ENCODE results near the gene TMEM158.

Gene TMEM158

GRCh38 chr3:45226206-45226915 lies at the start of gene TMEM158:
TMEM158 (minus strand) TSS chr3:45226287; CDS start chr3:45226027, 260 bp downstream.
- peak; percentile 67 to 74 for DNase-seq (ENCODE audit: low read depth in 2 of 2)

GRCh38 chr3:45275006-45275704 lies 49.1 kb upstream of the TMEM158 start:
- no peak for DNase-seq (ENCODE audit: low read depth in 2 of 2)

GRCh38 chr3:45273681-45274515 lies 47.8 kb upstream of the TMEM158 start:
- DNase-seq (ENCODE audit: low read depth in 2 of 2): no peak

GRCh38 chr3:45272828-45273470 lies 46.9 kb upstream of the TMEM158 start:
- DNase-seq (ENCODE audit: low read depth in 2 of 2): no peak

GRCh38 chr3:45272032-45272810 lies 46.1 kb upstream of the TMEM158 start:
- DNase-seq (ENCODE audit: low read depth in 2 of 2): no peak

- DNase-seq (ENCODE audit: low read depth in 2 of 2): no peak
These were observed 43.9 kb upstream of the TMEM158 start for GRCh38 chr3:45269952-45270351.

- DNase-seq (ENCODE audit: low read depth in 2 of 2): no peak
These were observed 41.0 kb upstream of the TMEM158 start for GRCh38 chr3:45267097-45267496.

GRCh38 chr3:45261333-45262110 lies 35.4 kb upstream of the TMEM158 start:
- DNase-seq (ENCODE audit: low read depth in 2 of 2): no peak

- DNase-seq (ENCODE audit: low read depth in 2 of 2): no peak
These were observed 33.0 kb upstream of the TMEM158 start for GRCh38 chr3:45259133-45259532.

- DNase-seq (ENCODE audit: low read depth in 2 of 2): no peak
These were observed 32.2 kb upstream of the TMEM158 start for GRCh38 chr3:45258317-45258716.

- no peak for DNase-seq (ENCODE audit: low read depth in 2 of 2)
These were observed 27.2 kb upstream of the TMEM158 start for GRCh38 chr3:45253316-45253715.

GRCh38 chr3:45252826-45253225 lies 26.7 kb upstream of the TMEM158 start:
- no peak for DNase-seq (ENCODE audit: low read depth in 2 of 2)

GRCh38 chr3:45249391-45249790 lies 23.3 kb upstream of the TMEM158 start:
- no peak for DNase-seq (ENCODE audit: low read depth in 2 of 2)

GRCh38 chr3:45246241-45246640 lies 20.2 kb upstream of the TMEM158 start:
- no peak for DNase-seq (ENCODE audit: low read depth in 2 of 2)

GRCh38 chr3:45244356-45244755 lies 18.3 kb upstream of the TMEM158 start:
- DNase-seq (ENCODE audit: low read depth in 2 of 2): no peak

GRCh38 chr3:45241206-45241605 lies 15.1 kb upstream of the TMEM158 start:
- no peak for DNase-seq (ENCODE audit: low read depth in 2 of 2)

GRCh38 chr3:45240292-45240691 lies 14.2 kb upstream of the TMEM158 start:
- no peak for DNase-seq (ENCODE audit: low read depth in 2 of 2)

GRCh38 chr3:45239254-45239653 lies 13.2 kb upstream of the TMEM158 start:
- no peak for DNase-seq (ENCODE audit: low read depth in 2 of 2)

GRCh38 chr3:45236964-45237363 lies 10.9 kb upstream of the TMEM158 start:
- no peak for DNase-seq (ENCODE audit: low read depth in 2 of 2)

- no peak for DNase-seq (ENCODE audit: low read depth in 2 of 2)
These were observed 9.3 kb upstream of the TMEM158 start for GRCh38 chr3:45235409-45235808.

All from stimulated activated CD8-positive, alpha-beta memory T cell treated with anti-CD3 and anti-CD28 coated beads, Interleukin-2, amount 100 ng/mL, for 48 hours (primary cell).